ENCODE data around the gene PCDHGC5.

PCDHGC5 gene

DNA sequence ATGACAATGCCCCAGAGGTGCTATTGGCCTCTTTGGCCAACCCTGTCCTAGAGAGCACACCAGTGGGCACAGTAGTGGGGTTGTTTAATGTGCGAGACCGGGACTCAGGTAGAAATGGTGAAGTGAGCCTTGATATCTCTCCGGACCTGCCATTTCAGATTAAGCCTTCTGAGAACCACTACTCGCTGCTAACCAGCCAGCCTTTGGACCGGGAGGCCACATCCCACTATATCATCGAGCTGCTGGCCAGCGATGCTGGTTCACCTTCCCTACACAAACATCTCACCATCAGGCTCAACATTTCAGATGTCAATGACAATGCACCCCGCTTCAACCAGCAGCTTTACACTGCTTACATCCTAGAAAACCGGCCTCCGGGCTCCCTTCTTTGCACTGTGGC lies 1.4 kb downstream of the PCDHGC5 start:
- in situ Hi-C loops (cut with MboI; ENCODE audit: low sequenced_read_pairs), result no loop called here

DNA sequence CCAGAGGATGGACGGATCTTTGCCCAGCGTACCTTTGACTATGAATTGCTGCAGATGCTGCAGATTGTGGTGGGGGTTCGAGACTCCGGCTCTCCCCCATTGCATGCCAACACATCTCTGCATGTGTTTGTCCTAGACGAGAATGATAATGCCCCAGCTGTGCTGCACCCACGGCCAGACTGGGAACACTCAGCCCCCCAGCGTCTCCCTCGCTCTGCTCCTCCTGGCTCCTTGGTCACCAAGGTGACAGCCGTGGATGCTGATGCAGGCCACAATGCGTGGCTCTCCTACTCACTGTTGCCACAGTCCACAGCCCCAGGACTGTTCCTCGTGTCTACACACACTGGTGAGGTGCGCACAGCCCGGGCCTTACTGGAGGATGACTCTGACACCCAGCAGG lies 1.9 kb downstream of the PCDHGC5 start:
- in situ Hi-C loops (cut with MboI; ENCODE audit: low sequenced_read_pairs), result no loop called here

DNA sequence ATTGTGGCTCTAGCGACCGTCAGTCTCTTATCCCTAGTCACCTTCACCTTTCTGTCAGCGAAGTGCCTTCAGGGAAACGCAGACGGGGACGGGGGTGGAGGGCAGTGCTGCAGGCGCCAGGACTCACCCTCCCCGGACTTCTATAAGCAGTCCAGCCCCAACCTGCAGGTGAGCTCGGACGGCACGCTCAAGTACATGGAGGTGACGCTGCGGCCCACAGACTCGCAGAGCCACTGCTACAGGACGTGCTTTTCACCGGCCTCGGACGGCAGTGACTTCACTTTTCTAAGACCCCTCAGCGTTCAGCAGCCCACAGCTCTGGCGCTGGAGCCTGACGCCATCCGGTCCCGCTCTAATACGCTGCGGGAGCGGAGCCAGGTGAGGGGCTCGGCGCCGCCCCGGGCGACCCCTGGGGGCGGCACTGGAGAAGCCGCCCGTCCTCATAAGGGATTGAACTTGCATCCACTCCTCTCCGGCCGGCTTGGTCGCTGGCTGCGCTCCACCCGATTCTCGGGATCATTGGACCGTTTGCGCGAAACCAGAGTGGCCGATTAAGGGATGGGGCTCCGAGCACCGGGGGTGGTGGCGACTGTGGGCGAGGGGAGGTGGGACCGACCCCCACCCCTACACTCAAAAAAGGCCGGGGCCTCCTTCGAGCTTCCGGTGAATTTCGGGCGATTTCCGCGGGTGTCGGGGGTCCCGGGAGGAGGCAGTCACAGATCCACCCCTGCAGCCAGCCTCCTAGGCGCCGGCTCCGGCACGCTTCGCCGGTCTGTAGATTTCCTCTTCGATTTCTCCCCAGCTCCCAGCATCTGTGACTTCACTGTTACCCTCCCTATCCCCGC lies 2.7 kb downstream of the PCDHGC5 start:
- in situ Hi-C loops (cut with MboI; ENCODE audit: low sequenced_read_pairs), result no loop called here

DNA sequence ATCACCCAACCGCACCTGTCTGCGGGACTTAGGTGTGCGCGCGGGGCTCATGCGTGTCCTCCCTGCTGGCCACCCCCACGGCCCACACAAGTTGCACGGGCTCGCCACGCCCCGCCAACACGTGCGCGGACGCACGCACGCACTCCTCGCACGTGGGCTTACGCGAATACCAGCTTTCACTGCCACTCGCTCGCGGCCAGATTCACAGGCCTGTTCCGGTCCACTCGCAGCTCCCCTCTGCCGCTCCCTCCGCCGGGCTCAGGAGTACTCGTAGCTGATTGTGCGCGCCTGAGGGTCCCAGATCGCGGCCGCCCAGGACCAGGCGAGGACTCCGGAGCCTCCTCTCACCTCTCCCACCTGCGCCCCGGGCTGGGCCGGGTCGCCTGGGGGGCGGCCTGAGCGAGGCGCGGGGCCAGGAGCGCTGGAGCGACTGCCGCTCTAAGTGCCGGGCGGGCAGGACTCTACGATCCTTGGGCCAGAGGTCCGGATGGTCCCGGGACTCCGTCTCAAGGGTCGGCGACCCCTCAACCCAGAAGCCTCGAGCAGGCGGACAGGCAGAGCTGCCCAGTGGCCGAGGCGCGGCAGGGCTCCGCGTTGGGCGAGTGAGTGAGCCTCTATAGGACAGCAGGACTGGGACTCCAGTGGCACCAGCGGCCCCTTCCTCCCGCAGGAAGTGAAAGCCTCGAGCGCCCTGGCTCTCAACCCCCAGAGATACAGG lies 3.4 kb downstream of the PCDHGC5 start:
- in situ Hi-C loops (cut with MboI; ENCODE audit: low sequenced_read_pairs), result no loop called here

DNA sequence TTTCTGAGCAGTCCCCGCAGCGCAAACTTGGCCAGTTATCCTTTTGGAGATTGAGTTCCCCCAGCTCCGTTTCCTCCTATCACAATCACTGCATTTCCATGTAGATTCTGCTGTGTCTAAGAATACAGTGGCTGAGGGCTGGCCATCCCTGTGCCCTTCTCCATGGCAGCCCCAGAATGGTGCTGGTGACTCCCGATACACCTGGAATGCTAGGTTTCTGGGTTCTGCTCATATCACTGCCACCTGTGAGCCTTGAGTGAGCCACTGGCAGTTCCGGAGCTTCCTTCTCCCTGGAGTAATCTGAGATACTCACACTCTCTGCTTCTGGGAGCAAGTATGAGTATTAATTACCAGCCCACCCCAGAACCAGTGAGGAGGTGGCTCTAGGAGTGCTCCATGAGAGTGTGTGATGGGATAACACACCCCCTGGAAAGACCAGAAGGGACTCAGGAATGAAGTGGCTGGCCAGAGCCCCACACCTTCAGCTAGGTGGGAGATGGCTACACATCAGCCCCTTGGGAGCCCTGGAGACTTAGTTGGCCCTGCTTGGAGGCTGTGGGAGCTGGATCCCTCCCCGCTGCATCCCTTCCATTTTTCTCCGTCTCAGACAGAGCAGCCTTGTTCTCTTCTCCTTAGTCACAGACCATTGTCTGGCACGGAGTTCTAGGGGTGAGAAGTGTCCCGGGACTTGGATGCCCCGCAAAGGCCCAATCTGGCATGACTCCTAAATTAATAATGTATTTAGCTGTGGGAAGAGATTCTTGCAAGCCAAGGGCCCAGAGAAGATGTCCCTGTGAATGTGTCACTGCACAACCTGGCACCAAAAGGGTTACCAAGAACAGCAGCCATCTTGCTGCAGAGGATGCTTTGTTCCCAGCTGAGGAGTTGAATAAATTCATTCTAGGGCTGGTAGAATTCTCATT lies 4.9 kb downstream of the PCDHGC5 start:
- in situ Hi-C loops (cut with MboI; ENCODE audit: low sequenced_read_pairs), result no loop called here

DNA sequence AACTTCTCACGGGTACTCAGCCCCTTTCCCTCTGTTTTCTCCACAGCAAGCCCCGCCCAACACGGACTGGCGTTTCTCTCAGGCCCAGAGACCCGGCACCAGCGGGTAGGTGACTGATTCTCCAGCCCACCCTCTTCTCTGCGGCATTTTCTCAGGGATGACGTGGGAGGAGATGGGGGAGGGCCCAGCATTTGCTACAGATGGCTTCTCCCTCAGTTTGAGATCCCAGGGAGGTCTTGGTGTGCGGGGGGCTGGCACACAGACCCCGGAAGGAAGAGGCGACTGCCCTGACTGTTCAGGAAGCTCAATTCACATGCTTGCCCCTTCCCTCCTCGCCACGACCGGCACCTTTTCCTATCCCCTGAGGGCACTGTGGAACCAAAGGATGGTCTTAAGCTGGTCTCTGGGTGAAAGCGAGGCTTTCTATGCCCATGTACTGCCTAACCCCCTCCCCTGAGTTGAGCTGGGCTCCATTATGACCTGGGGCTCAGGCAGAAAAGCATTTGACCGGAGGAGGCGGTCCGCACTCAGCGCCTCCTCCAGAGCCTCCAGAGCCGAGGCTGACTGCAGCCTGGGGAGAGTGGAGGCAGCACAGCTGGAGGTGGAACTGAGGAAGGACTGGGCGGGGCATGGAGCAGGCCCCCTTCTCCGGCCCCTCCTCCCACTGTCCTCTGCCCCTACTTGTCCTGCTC lies 6.0 kb downstream of the PCDHGC5 start:
- in situ Hi-C loops (cut with MboI; ENCODE audit: low sequenced_read_pairs), result no loop called here

DNA sequence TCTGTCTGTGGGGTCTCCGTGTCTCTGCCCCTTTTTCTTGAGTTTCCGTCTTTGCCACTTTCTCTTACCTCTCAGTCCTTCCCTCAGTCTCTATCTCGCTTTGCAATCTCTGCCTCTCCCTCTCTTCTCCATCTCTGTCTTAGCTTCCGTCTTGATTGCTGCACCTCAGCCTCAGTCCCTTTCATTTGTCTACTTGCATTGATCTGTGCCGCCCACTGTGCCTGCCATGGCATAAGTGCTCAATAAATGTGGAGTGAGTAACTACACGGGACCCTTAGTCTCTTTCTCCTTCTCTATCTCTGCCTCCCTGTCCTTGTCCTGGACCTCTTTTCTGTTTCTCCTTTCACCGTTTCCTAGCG lies 6.6 kb downstream of the PCDHGC5 start:
- in situ Hi-C loops (cut with MboI; ENCODE audit: low sequenced_read_pairs), result no loop called here

DNA sequence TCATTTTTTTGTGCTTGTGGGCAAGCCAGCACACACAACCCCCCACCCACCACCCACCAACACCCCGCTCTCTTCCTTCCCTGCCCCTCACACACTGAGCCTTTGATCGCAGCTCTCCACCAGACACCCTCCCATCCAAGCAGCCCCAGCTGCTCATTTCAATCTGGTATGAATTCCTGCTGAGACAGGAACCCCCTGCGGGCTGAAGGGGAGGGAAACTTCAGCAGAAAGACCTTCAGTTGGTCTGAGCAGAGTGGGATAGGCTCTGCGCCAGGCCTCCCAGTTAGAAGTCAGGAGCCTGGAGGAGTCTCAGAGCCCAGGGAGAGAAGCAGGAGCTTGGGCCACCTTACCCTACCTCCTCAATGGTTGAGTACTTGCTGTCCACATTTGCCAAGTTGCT lies 7.2 kb downstream of the PCDHGC5 start:
- in situ Hi-C loops (cut with MboI; ENCODE audit: low sequenced_read_pairs), result no loop called here

DNA sequence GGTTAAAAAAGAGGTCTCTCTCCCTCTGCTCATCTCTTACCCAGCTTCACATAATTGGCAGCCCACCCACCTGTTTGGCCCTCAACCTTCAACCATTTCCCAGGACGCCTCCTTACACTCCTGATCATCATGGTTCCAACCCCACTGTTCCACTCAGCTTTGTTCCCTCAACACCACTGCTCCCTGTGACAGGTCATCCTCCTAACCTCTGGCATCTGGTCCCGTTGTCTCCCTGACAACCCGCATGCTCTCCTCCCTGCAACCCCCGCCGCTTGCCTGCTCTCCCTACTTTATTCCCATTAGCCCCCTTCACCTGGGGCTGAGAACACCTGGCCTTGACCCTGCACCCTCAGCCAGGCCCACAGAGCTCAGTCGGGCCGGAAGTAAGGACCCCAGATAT lies 12.9 kb downstream of the PCDHGC5 start:
- in situ Hi-C loops (cut with MboI; ENCODE audit: low sequenced_read_pairs), result no loop called here

DNA sequence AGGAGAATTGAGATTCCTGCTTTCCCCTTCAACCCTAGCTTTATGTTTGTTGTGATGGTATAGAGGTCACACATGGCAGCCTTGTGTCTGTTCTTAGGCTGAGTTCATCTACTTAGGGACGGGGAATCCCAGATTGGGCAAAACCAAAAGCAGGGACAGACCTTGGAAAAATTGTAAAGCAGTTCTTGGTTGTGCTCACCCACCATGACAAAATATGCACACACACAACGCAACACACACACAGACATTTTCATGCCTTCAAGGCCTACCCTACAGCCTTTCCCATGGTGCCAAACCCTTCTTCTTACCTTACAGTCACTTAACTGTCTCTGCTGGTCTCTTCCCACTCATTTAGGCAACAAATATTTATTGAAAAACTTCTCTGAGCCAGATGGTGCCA lies 14.8 kb downstream of the PCDHGC5 start:
- in situ Hi-C loops (cut with MboI; ENCODE audit: low sequenced_read_pairs), result no loop called here

DNA sequence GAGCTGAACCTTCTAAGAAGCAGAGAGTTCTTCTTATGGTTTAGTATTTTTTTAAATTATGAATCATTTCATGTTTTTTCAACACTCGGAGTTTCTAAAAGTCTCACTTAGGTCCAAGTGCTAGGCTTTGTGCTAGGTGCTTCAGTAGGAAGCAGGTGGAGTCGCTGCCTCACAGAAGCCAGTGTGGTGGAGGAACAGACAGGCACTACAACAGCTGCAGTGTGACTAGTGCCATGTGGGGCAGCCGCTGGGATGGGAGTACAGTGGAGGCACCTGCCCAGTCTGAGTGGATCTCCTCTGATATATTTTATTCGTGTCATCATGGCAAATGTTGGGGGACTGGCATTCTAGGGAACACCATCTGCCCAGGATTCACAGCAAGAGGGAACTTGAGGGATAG lies 15.3 kb downstream of the PCDHGC5 start:
- in situ Hi-C loops (cut with MboI; ENCODE audit: low sequenced_read_pairs), result no loop called here

DNA sequence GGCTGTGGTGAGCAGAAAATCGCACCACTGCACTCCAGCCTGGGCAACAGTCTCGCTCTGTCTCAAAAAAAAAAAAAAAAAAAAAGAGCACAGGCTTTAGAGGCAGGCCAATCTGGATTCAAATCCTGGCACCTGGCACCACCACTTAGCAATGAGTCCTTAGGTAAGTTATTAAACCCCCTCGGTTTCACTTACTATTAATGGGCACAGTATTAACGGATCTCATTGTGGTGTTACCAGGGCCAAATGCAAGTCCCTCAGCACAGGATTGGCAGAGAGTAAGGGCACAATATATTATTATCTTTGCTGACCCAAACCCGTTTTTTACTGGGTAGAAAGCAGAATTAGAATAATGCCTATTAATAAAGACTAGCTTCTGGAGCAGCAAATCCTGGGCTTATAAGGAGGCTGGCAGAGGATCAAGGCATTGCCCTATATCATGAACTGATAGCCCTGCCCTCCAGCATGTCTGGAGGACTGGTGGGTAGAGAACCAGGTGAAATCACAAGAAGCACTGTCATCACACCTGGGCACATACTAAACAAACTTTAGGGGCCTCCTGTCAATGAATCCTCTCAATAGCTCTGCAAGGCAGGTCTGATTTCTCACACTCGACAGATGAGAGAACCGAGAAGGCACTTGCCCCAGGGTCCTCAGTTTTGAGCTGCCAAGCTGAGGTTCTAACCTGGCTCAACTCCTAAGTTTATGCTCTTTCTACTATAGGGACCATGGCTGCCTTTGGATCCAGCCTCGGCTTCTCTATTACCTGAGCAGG lies 17.7 kb downstream of the PCDHGC5 start:
- in situ Hi-C loops (cut with MboI; ENCODE audit: low sequenced_read_pairs), result no loop called here

DNA sequence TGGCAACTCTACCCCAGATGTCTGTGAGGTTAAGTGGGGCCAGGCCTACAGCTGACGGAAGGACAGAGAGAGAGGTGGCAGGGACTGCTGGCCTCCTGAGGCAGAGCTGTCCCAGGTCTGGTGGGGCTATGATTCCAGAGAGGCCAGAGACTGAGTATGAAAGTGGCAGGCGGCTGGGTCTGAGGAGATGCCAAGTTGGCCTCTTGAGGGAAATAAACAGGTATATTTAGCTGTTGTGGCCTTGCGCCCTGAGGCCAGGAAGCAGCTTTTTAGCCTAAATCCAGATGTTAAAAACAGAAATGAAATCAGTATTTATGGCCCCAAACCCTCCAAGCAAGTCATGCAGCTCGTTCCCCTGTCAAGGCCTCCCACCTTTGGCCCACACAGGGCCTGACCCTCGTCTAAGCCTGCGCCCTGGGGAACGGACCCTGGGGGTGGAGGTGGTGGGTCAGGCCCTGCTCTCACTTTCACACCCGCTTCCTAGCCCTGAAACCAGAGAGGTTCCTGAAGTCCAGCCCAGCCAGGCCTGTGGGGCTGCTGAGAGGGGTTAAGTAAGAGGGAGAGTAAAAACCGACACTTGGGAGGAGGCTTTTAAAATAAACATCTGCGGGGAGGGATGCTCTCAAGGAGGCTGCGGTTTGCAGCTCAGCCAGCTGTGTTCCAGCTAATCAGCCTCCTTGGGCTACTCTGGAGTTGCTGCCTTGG lies 18.7 kb downstream of the PCDHGC5 start:
- in situ Hi-C loops (cut with MboI; ENCODE audit: low sequenced_read_pairs), result no loop called here

DNA sequence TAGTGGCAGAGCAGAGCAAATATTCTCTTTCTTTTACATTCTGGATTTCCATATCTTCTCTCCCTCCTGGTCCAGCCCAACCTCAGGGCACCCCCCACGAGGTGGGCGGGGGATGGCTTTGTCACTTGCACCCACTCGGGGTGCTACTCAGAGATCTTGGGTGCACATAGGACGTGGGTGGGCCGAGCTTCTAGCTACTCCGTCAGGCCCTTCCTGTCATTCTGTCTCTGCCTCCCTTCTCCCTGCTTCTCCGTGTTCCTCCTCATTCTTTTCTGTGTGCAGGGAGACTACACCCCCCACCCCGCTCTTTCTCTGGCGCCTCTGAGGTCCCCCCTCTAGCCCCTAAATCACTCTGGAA lies 19.5 kb downstream of the PCDHGC5 start:
- in situ Hi-C loops (cut with MboI; ENCODE audit: low sequenced_read_pairs), result no loop called here

DNA sequence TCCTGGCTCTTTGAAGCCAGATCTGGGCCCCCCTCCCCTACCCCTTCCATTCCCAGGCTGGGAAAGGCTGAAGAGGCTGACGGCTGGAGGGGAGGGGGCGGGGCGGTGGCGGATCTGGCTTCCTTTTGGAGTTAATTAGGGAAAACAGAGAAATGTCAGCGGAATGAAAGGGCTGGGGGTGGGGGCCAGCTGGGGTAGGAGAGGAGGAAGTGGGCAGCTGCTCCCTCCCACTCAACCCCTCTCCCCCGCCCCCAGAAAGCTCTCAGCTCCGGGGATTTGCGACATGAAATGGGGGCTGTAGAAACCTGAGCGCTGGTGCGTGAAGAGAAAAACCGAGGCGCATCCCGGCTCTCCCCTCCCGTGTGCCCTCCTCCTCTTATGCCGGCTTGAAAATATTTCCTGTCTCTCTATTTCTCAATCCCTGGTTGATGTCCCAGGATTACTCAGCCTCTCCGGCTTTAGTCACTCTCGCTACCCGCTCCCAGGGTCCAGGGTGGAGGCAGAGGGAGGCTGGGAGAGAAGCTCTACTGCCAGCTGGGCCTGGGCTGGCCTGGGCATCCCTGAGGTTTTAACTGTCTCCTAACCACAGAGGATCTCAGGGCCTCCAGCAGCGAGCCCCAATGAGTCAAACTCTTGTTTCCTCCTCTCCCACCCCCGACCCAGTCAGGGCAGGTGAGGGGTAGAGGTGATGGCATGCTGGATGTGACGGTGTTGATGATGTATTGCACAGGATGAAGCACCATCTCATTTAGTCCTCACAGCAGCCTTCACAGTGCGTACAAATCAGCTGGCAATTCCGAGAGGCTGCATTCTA lies 20.1 kb downstream of the PCDHGC5 start:
- in situ Hi-C loops (cut with MboI; ENCODE audit: low sequenced_read_pairs), result no loop called here

DNA sequence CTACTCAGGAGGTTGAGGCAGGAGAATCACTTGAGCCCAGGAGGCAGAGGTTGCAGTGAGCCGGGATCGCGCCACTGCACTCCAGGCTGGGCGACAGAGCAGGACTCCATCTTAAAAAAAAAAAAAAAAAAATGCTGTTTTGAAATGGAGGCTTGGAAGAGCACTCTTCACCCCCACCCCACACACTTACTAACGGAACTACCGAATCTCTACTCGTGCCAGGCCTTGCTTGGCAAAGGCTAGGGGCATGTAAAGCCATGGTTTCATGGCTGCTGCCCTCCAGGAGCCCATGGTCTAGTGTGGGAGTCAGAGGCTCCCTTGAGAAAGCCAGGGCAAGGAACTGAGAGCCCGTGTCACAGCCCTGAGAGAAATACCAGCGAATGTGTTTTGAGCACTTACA lies 21.3 kb downstream of the PCDHGC5 start:
- in situ Hi-C loops (cut with MboI; ENCODE audit: low sequenced_read_pairs), result no loop called here

DNA sequence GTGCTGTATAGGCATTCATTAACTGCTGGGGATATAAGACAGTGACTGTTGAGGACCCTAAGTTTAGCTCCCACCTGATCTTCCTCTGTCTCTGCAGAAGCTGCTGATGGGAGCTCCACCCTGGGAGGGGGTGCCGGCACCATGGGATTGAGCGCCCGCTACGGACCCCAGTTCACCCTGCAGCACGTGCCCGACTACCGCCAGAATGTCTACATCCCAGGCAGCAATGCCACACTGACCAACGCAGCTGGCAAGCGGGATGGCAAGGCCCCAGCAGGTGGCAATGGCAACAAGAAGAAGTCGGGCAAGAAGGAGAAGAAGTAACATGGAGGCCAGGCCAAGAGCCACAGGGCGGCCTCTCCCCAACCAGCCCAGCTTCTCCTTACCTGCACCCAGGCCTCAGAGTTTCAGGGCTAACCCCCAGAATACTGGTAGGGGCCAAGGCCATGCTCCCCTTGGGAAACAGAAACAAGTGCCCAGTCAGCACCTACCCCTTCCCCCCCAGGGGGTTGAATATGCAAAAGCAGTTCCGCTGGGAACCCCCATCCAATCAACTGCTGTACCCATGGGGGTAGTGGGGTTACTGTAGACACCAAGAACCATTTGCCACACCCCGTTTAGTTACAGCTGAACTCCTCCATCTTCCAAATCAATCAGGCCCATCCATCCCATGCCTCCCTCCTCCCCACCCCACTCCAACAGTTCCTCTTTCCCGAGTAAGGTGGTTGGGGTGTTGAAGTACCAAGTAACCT lies 22.1 kb downstream of the PCDHGC5 start:
- in situ Hi-C loops (cut with MboI; ENCODE audit: low sequenced_read_pairs), result no loop called here

DNA sequence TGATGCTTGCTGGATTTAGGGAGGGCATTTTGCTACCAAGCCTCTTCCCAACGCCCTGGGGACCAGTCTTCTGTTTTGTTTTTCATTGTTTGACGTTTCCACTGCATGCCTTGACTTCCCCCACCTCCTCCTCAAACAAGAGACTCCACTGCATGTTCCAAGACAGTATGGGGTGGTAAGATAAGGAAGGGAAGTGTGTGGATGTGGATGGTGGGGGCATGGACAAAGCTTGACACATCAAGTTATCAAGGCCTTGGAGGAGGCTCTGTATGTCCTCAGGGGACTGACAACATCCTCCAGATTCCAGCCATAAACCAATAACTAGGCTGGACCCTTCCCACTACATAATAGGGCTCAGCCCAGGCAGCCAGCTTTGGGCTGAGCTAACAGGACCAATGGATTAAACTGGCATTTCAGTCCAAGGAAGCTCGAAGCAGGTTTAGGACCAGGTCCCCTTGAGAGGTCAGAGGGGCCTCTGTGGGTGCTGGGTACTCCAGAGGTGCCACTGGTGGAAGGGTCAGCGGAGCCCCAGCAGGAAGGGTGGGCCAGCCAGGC lies 23.0 kb downstream of the PCDHGC5 start:
- in situ Hi-C loops (cut with MboI; ENCODE audit: low sequenced_read_pairs), result no loop called here
